Trophoblast cell (in vitro differentiated cells and primary cell): ENCODE measurements around the gene OSCP1.

ENCODE experiments used
- DNase-seq, 2 donors: peaks; one replicate each; pipeline ENCODE4 v3.0.0-alpha.2; 2016
- H2AFZ ChIP-seq: 2 replicates; pipeline ENCODE4 v1.6.1; 2013; ENCODE audit warnings: low read length, moderate library complexity, mild to moderate bottlenecking; ENCODE audit not compliant: insufficient read depth, poor library complexity
- H2AK5ac ChIP-seq: 2 replicates; pipeline ENCODE4 v1.6.1; 2013; ENCODE audit warnings: mild to moderate bottlenecking, low read length
- H2BK120ac ChIP-seq: 2 replicates; pipeline ENCODE4 v1.6.1; 2013; ENCODE audit warnings: low read length, mild to moderate bottlenecking, moderate library complexity; ENCODE audit not compliant: insufficient read depth, poor library complexity
- H2BK12ac ChIP-seq: 2 replicates; pipeline ENCODE4 v1.6.1; 2013; ENCODE audit warnings: mild to moderate bottlenecking, low read length, moderate library complexity
- H2BK5ac ChIP-seq: 2 replicates; pipeline ENCODE4 v1.6.1; 2013; ENCODE audit warnings: low read length, low read depth, moderate library complexity, mild to moderate bottlenecking; ENCODE audit not compliant: poor library complexity
- H3K14ac ChIP-seq: 2 replicates; pipeline ENCODE4 v1.6.1; 2013; ENCODE audit warnings: mild to moderate bottlenecking, low read length
- H3K18ac ChIP-seq: 2 replicates; pipeline ENCODE4 v1.6.1; 2013; ENCODE audit warnings: mild to moderate bottlenecking, low read length
- H3K23ac ChIP-seq: 2 replicates; pipeline ENCODE4 v1.6.1; 2013; ENCODE audit warnings: low read length
- H3K27ac ChIP-seq: 2 replicates; pipeline ENCODE4 v1.5.1; 2013; ENCODE audit warnings: low read depth, mild to moderate bottlenecking, inconsistent platforms, low read length, moderate library complexity
- H3K27me3 ChIP-seq: 2 replicates; pipeline ENCODE4 v1.6.1; 2013; ENCODE audit warnings: inconsistent platforms, mild to moderate bottlenecking, low read length, moderate library complexity; ENCODE audit not compliant: insufficient read depth
- H3K36me3 ChIP-seq, 2 experiments: 1 replicate in 1 of 2; 2 replicates in 1 of 2; pipeline ENCODE4 v1.6.1; 2013; ENCODE audit warnings: low read length in 2 of 2, mild to moderate bottlenecking in 2 of 2, moderate library complexity in 1 of 2; ENCODE audit not compliant: insufficient read depth in 2 of 2, control insufficient read depth in 1 of 2
- H3K4ac ChIP-seq: 2 replicates; pipeline ENCODE4 v1.6.1; 2013; ENCODE audit warnings: low read depth, mild to moderate bottlenecking, low read length, moderate library complexity
- H3K4me1 ChIP-seq, 2 experiments: 1 replicate in 1 of 2; 2 replicates in 1 of 2; pipeline ENCODE4 v1.6.1; 2013; ENCODE audit warnings: low read length in 2 of 2, mild to moderate bottlenecking in 2 of 2, moderate library complexity in 1 of 2; ENCODE audit not compliant: insufficient read depth in 2 of 2, control insufficient read depth in 1 of 2
- H3K4me2 ChIP-seq: 2 replicates; pipeline ENCODE4 v1.6.1; 2013; ENCODE audit warnings: inconsistent platforms, mild to moderate bottlenecking, low read length, moderate library complexity
- H3K4me3 ChIP-seq: 2 replicates; pipeline ENCODE4 v1.5.1; 2013; ENCODE audit warnings: mild to moderate bottlenecking, low read depth, low read length, inconsistent platforms
- H3K79me1 ChIP-seq: one replicate; pipeline ENCODE4 v1.6.1; 2013; ENCODE audit warnings: low read length
- H3K79me2 ChIP-seq: 2 replicates; pipeline ENCODE4 v1.6.1; 2013; ENCODE audit warnings: low read length, mild to moderate bottlenecking; ENCODE audit not compliant: control insufficient read depth, insufficient read depth, poor library complexity
- H3K9ac ChIP-seq: 2 replicates; pipeline ENCODE4 v1.6.1; 2013; ENCODE audit warnings: mild to moderate bottlenecking, low read length
- H3K9me3 ChIP-seq: 2 replicates; pipeline ENCODE4 v1.6.1; 2013; ENCODE audit warnings: low read depth, mild to moderate bottlenecking, control low read depth, inconsistent platforms, low read length; ENCODE audit not compliant: insufficient read depth
- H4K12ac ChIP-seq: 2 replicates; pipeline ENCODE4 v1.6.1; 2013; ENCODE audit warnings: low read depth, mild to moderate bottlenecking, low read length, moderate library complexity
- H4K8ac ChIP-seq: 2 replicates; pipeline ENCODE4 v1.6.1; 2013; ENCODE audit warnings: low read depth, mild to moderate bottlenecking, low read length, moderate library complexity
- H4K91ac ChIP-seq: one replicate; pipeline ENCODE4 v1.6.1; 2013; ENCODE audit warnings: low read depth, mild to moderate bottlenecking, low read length, moderate library complexity
- WGBS: extraction: QIAGEN DNeasy Blood & Tissue Kit; methylation state at CpG from one replicate; pipeline ENCODE4 v1.1.7; 2013; ENCODE audit warnings: missing lambda C conversion rate; ENCODE audit not compliant: insufficient read length, insufficient coverage; ENCODE audit errors: extremely low coverage; 5-methylcytosine and 5-hydroxymethylcytosine counted together

Gene OSCP1

DNA sequence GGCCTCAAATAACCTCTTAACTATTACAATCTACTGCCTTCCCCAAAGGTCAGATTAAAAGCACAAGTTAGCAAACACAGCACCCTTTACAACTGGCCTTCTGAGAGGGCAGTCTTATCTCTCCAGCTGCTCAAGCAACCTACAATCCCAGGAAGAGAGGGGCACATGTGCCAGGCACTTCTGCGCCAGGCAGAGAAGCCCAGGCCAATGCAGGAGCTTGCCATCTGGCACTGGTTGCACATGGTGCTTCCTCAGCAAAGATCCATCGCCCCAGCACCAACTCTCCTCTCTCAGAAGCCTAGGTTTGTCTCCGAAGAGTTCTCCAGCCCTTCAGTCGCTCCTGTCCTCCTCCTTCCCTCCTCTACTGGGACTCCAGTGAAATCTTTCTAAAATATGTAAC is 67.0 kb downstream of the OSCP1 start:
- no peak overlapping the region for H3K18ac ChIP-seq
- peaks cover 0 to 4% of the 10 kb centered on the region in 2 experiments for H3K36me3 ChIP-seq
- peaks cover 23 to 25% of the 10 kb centered on the region in 2 experiments for H3K4me1 ChIP-seq
- no peak overlapping the region for H2BK120ac ChIP-seq
- H4K12ac ChIP-seq, result no peak overlapping the region
- H2AK5ac ChIP-seq, result no peak overlapping the region
- peaks cover 20% of the 10 kb centered on the region for H3K79me1 ChIP-seq
- H3K4ac ChIP-seq, result peak overlapping the region; percentile 75
- H4K8ac ChIP-seq, result no peak overlapping the region
- no peak overlapping the region for H2BK5ac ChIP-seq
- no peak for DNase-seq
- H4K91ac ChIP-seq, result no peak overlapping the region
- no peaks in the 10 kb centered on the region for H3K27me3 ChIP-seq
- no CpG with 5 or more reads among the region's 4 CpGs for WGBS
- H3K4me3 ChIP-seq, result no peak overlapping the region
- H3K4me2 ChIP-seq, result no peak overlapping the region
- H3K79me2 ChIP-seq, result peaks cover 14% of the 10 kb centered on the region
- H3K27ac ChIP-seq, result no peak overlapping the region
- H2BK12ac ChIP-seq, result no peak overlapping the region
- no peak overlapping the region for H3K23ac ChIP-seq
- H3K14ac ChIP-seq, result no peak overlapping the region
- no peak overlapping the region for H2AFZ ChIP-seq
- peak overlapping the region; percentile 47 for H3K9ac ChIP-seq
- H3K9me3 ChIP-seq, result no peaks in the 10 kb centered on the region

DNA sequence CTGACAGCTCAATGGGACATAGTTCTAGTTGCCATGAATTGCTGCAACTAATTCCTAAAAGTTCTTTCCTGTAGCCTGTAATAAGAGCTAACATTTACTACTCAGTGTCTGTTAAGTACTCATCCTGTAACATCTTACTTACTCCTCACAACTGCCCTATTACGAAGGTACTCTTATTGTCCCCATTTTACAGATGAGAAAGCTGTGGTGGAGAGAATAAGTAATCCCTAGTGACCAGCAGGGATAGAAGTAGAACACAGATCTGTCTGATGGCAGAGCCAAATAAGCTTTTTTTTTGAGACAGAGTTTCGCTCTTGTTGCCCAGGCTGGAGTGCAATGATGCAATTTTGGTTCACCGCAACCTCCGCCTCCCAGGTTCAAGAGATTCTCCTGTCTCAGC is 67.6 kb downstream of the OSCP1 start:
- WGBS, result no CpG with 5 or more reads among the region's 4 CpGs
- H3K9ac ChIP-seq, result no peak overlapping the region

DNA sequence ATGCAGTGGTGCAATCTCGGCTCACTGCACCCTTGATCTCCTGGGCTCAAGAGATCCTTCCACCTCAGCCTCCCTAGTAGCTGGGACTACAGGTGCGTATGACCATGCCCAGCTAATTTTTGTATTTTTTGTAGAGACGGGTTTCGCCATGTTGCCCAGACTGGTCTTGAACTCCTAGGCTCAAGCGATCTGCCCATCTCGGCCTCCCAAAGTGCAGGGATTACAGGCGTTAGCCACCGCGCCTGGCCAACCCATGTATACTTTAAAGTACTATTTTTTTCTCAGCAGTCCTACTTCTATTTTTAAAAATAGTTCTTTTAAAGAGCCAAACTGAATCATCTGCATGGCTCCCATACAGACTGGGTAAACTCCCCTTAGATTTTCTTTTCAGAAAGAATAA is 68.0 kb downstream of the OSCP1 start:
- H4K91ac ChIP-seq, result no peak overlapping the region
- H2BK12ac ChIP-seq, result no peak overlapping the region
- H4K12ac ChIP-seq, result no peak overlapping the region
- no peak overlapping the region for H2BK5ac ChIP-seq
- no peaks in the 10 kb centered on the region for H3K27me3 ChIP-seq
- no peak overlapping the region for H3K4me2 ChIP-seq
- no peak overlapping the region for H3K9ac ChIP-seq
- no CpG with 5 or more reads among the region's 9 CpGs for WGBS
- H3K9me3 ChIP-seq, result no peaks in the 10 kb centered on the region
- no peak overlapping the region for H3K4ac ChIP-seq
- H3K18ac ChIP-seq, result no peak overlapping the region
- H3K4me1 ChIP-seq, result peaks cover 17 to 20% of the 10 kb centered on the region in 2 experiments
- H3K23ac ChIP-seq, result no peak overlapping the region
- H2AFZ ChIP-seq, result no peak overlapping the region
- no peak overlapping the region for H4K8ac ChIP-seq
- no peak overlapping the region for H2AK5ac ChIP-seq
- no peak overlapping the region for H3K4me3 ChIP-seq
- H3K79me2 ChIP-seq, result peaks cover 17% of the 10 kb centered on the region
- peaks cover 3 to 10% of the 10 kb centered on the region in 2 experiments for H3K36me3 ChIP-seq
- no peak for DNase-seq
- no peak overlapping the region for H2BK120ac ChIP-seq
- no peak overlapping the region for H3K14ac ChIP-seq
- no peak overlapping the region for H3K27ac ChIP-seq
- H3K79me1 ChIP-seq, result peaks cover 15% of the 10 kb centered on the region

More for the DNA sequence above, 67.6 kb downstream of the OSCP1 start:
- H3K9me3 ChIP-seq, result no peaks in the 10 kb centered on the region
- H3K4me1 ChIP-seq, result peaks cover 20 to 22% of the 10 kb centered on the region in 2 experiments
- H4K12ac ChIP-seq, result no peak overlapping the region
- H3K4me2 ChIP-seq, result no peak overlapping the region
- H4K91ac ChIP-seq, result no peak overlapping the region
- H2BK120ac ChIP-seq, result no peak overlapping the region
- H3K79me1 ChIP-seq, result peaks cover 17% of the 10 kb centered on the region
- no peak overlapping the region for H2AFZ ChIP-seq
- H3K4ac ChIP-seq, result no peak overlapping the region
- no peak overlapping the region for H2AK5ac ChIP-seq
- no peak overlapping the region for H3K14ac ChIP-seq
- H3K36me3 ChIP-seq, result peaks cover 3 to 7% of the 10 kb centered on the region in 2 experiments
- no peak overlapping the region for H3K18ac ChIP-seq
- H2BK12ac ChIP-seq, result no peak overlapping the region
- H3K79me2 ChIP-seq, result peaks cover 16% of the 10 kb centered on the region
- no peak overlapping the region for H3K23ac ChIP-seq
- no peak overlapping the region for H2BK5ac ChIP-seq
- no peaks in the 10 kb centered on the region for H3K27me3 ChIP-seq
- H3K27ac ChIP-seq, result no peak overlapping the region
- no peak for DNase-seq
- no peak overlapping the region for H3K4me3 ChIP-seq
- no peak overlapping the region for H4K8ac ChIP-seq

DNA sequence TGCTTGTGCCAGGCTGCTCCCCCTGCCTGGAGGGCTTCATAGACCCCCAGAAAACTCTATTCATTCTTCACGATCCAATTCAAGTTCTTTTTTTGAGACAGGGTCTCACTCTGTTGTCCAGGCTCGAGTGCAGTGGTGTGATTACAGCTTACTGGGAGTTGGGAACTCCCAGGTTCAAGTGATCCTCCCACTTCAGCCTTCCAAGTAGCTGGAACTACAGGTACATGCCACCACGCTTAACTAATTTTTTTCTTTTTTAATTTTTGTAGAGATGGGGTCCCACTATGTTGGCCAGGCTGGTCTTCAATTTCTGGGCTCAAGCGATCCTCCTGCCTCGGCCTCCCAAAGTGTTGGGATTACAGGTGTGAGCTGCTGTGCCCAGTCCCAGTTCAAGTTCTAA is 68.8 kb downstream of the OSCP1 start:
- peaks cover 8% of the 10 kb centered on the region for H3K79me1 ChIP-seq
- WGBS, result no CpG with 5 or more reads among the region's 5 CpGs
- H4K12ac ChIP-seq, result no peak overlapping the region

More for the DNA sequence above, 68.8 kb downstream of the OSCP1 start:
- Histone ChIP-seq H4K8ac (no peak overlapping the region), H3K9me3 (no peaks in the 10 kb centered on the region), H2AFZ (no peak overlapping the region), H3K4me2 (no peak overlapping the region), H3K23ac (no peak overlapping the region), H2BK12ac (no peak overlapping the region), H2BK120ac (no peak overlapping the region), H3K27ac (no peak overlapping the region), H2AK5ac (no peak overlapping the region), H3K27me3 (no peaks in the 10 kb centered on the region), H3K9ac (no peak overlapping the region), H3K14ac (no peak overlapping the region), H3K4me1 (peaks cover 10 to 14% of the 10 kb centered on the region in 2 experiments), H4K91ac (no peak overlapping the region), H3K18ac (no peak overlapping the region), H3K36me3 (peaks cover 3 to 10% of the 10 kb centered on the region in 2 experiments), H3K4me3 (no peak overlapping the region), H3K4ac (peak overlapping the region; percentile 1), H2BK5ac (no peak overlapping the region), H3K79me2 (peaks cover 13% of the 10 kb centered on the region)
- no peak for DNase-seq
